Gastrocnemius medialis (tissue), 4 donors: Measurements from ENCODE around the gene VIPR2.

Experiments used
- CTCF ChIP-seq, 5 experiments: fragments of 450-650 bp in 3 of 5; fragments of 200-600 bp in 2 of 5; sonication (generic) in 2 of 5; IDR thresholded peaks in 4 of 5; conservative IDR thresholded peaks in 1 of 5; 1 replicate in 4 of 5; 2 replicates in 1 of 5; pipeline ENCODE4 v1.5.1; 2016 to 2019; ENCODE audit warnings: antibody characterized with exemption in 5 of 5, mild to moderate bottlenecking in 3 of 5, moderate library complexity in 3 of 5
- POLR2A ChIP-seq, 2 donors: fragments of 450-650 bp; IDR thresholded peaks; one replicate each; pipeline ENCODE4 v1.6.1; 2017; ENCODE audit warnings: antibody characterized with exemption in 2 of 2, mild to moderate bottlenecking in 2 of 2, moderate library complexity in 2 of 2

DNA sequence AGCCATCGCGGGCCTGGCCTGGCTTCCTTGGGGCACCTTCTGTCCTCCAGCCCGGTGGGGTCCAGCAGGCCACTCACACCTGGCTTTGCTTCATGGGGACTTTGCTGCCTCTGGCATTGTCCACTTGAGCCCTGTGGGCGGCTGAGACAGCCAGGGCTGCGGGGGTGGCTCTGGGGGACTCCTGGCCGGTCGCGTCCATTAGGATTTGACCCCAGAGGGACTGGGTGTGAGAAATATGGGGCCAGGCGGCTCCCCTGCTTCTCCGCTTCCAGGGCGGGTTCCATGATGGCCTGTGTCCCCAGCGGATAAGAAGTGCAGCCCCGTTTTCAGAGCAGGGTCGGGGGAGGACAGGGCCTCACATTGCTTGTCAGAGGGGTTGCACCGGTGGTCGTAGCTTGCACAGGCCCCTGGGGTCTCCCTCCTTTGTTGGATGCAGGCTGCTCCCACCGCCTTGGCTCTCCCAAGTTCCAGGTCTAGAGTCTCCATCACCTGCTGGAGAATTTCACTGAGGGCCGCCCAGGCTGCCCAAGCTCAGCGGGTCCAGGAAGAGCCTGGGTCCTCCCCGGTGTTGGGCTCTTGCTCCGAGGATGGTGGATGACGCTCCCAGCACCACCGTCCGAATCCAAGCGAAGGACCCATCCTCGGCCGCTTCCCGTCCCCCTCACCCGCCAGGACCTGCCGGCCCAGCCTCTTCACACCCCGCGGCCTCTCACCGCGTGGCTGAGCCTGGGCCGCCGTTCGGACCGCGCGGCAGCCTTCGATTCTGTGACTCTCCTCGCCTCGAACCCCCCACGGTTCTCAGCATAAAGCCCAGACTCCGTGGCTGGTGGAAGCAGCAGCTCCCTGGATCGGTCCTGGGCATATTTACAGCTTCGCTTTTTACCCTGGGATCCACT, 148.2 kb downstream of the VIPR2 start:
- no peak for TF ChIP-seq CTCF (IDR thresholded peaks at IDR 0.05 in 4 of 5, conservative IDR thresholded peaks at IDR 0.05 in 1 of 5)
- no peak for TF ChIP-seq POLR2A (IDR thresholded peaks at IDR 0.05)
